Measurements from ENCODE around the gene MAGI1.

DNA sequence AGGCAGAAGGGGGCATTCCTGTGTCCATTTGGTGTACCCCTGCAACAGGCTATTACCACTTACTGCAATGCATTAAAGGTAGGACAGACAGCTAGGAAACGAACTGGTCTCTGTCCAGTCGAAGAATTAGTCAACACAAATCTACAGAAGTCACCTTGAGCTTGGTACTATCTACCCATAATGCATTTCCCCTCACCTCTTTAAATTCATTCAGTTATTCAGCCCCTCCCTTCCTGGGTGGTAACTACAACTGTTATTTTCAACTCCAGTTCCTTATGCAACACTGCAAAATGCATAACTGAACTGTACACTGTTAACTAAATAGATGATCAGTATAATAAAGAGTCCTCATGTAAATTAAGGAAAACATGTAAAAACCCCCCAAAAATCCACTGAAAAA lies 77.6 kb downstream of the MAGI1 start:
- TF ChIP-seq SUZ12 (IDR thresholded peaks at IDR 0.05) (no peak), FOXA1 (IDR thresholded peaks at IDR 0.05) (no peak)

Measured in HEK293T (cell line).